Choroid plexus epithelial cell (primary cell): ENCODE data around the gene PAX1.

Experiments used
- DNase-seq: peaks from one replicate; pipeline ENCODE4 v3.0.0-alpha.2; 2010; ENCODE audit warnings: low read depth
- H3K4me3 ChIP-seq: 2 replicates; pipeline ENCODE4 v1.5.1; 2011; ENCODE audit warnings: low read depth, mild to moderate bottlenecking, control low read depth, low read length, moderate library complexity
- TF ChIP-seq, protein P1 (sequence below): conservative IDR thresholded peaks from 2 replicates; pipeline ENCODE4 v1.5.1; 2011; ENCODE audit warnings: low read depth, mild to moderate bottlenecking, control low read depth, inconsistent platforms, low read length, moderate library complexity

The PAX1 gene

DNA sequence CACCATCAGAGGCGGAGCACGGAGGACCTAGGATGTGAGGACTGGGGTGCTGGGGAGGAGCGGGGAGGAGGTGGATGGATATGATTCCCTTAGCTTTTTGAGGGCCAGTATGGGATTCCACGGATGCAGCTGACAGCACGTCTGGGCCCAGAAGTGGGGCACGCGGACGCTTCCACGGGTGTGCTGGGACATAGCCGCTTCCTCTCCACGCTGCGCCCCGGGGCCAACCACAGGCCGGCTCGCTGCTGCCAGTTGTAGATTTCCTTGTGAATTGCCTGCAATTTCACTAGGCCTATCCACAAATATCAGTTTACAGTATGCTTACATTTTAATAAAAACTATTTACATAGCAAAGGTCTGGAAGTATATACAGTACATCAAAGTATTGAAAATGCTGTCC, 23.9 kb downstream of the PAX1 start:
- TF ChIP-seq, protein P1, sequence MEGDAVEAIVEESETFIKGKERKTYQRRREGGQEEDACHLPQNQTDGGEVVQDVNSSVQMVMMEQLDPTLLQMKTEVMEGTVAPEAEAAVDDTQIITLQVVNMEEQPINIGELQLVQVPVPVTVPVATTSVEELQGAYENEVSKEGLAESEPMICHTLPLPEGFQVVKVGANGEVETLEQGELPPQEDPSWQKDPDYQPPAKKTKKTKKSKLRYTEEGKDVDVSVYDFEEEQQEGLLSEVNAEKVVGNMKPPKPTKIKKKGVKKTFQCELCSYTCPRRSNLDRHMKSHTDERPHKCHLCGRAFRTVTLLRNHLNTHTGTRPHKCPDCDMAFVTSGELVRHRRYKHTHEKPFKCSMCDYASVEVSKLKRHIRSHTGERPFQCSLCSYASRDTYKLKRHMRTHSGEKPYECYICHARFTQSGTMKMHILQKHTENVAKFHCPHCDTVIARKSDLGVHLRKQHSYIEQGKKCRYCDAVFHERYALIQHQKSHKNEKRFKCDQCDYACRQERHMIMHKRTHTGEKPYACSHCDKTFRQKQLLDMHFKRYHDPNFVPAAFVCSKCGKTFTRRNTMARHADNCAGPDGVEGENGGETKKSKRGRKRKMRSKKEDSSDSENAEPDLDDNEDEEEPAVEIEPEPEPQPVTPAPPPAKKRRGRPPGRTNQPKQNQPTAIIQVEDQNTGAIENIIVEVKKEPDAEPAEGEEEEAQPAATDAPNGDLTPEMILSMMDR = no peak
- no peak overlapping the region for H3K4me3 ChIP-seq
- DNase-seq = no peak

DNA sequence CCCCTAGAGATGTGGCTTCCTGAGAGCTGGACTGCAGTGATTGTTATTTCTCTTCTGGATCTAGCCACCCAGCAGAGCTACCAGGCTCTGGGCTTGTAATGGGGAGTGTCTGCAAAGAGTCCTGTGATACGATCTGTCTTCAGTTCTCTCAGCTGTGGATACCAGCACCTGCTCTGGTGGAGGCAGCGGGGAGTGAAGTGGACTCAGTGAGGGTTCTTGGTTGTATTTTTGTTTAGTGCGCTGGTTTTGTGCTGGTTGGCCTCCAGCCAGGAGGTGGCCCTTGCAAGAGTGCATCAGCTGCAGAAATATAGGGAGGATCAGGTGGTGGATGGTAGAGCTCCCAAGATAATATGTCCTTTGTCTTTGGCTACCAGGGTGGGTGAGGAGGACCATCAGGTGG, 33.7 kb downstream of the PAX1 start:
- DNase-seq = no peak
- H3K4me3 ChIP-seq = no peak overlapping the region
- TF ChIP-seq, protein P1 = no peak

DNA sequence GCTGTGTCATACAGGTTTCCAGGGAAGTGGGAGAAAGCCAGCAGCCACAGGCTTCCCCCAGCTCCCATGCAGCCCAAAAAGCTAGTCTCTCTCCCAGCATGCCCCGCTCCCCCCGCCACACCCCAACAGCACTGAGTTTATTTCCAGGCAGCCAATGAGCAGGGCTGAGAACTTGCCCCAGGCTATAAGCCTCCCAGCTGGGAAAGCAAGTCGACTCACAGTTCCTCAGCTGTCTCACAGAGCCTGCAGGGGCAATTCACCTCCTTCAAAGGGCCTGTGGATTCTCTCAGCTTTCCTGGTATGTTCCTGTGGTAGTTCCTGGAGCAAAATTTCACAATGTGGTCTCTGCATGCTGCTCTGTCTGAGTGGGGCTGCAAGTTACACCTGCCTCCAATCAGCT, 34.2 kb downstream of the PAX1 start:
- no peak overlapping the region for H3K4me3 ChIP-seq
- TF ChIP-seq, protein P1 = no peak
- no peak for DNase-seq

DNA sequence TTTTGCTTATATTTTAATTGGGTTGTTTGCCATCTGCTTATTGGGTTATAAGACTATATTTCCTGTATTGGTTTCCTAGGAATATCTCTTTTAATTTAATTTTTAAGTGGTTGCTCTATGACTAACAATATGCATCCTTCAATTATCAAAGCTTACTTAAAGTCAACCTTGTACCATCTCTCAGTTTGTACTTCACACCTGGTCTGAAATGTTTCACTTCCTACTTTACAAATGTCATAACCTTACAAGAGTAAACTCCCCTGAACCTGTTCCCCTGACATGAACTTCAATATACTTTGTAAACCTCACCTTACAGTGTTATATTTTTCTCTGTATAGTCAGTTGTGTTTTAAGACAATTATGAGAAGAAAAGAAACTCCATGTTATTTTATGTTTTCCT, 35.8 kb downstream of the PAX1 start:
- no peak overlapping the region for H3K4me3 ChIP-seq
- DNase-seq = no peak
- TF ChIP-seq, protein P1 = no peak

DNA sequence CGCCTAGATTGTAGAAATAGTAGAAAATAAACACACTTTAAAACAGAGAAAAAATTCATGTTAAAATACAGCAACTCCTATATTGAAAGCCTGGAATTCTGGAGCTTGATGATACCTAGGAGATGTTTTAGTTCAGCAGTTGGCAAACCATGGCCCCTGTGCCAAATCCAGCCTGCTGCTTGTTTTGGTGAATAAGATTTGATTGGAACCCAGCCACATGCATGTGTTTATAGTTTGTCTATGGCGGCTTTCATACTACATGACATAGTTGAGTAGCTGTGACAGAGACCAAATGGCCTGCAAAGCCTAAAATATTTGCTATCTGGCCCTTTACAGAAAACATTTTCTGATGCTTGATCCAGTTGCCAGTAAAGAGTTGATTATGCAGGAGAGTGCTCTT, 57.2 kb downstream of the PAX1 start:
- DNase-seq = no peak
- TF ChIP-seq, protein P1 = no peak
- H3K4me3 ChIP-seq = no peak overlapping the region

DNA sequence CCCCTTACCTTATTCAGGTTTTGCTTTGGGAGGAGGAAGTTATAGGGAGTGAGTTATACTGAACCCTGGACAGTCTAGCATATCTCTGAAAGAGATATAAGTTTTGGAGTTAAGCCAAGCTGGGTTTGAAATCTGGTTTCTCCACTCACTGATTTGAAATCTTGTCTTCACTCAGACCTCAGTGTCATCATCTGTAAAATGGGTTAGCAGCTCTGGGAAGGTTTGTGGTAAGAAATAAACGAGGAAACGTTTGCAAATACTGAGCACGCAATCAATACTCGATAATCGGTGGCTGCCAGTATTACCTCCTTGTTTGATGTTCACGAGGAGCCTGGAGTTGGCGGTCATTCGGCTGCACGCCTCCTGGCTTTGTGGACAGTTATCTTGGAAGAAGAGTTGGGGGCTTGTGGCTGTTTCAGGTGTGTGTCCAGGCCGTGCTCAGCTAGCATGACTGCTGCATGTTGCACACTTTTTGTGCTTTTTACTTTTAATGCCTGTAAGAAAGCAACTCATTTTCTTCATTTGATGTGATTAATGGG, 61.8 kb downstream of the PAX1 start:
- no peak overlapping the region for H3K4me3 ChIP-seq
- TF ChIP-seq, protein P1 = no peak
- no peak for DNase-seq

DNA sequence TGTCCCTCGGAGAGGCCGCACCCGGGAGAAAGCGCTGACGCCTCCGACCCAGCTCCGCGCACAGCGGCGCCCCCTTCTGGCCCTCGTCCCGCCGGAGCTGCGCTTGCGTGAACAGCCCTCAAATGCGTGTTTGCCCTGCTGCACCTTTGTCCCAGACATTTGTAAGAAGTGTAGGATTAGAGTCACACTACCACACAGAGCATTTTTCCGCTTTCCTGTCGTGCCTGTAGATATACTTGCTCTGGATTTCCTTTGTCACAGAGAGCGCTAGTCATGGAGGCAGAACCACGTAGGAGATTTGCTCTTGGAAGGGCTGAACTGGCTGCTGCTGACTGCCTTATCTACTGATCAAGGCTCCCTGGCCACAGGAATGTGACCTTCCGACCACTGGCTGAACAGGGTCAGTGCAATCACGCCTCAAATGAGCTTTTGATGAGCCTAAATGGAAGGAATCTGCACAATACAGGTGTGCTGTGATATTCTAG, 62.3 kb downstream of the PAX1 start:
- no peak for DNase-seq
- H3K4me3 ChIP-seq = no peak overlapping the region
- TF ChIP-seq, protein P1 = no peak
